Measurements from ENCODE around the gene TCERG1L.
"Not testable (repeated sequence)": the region's sequence is repeated elsewhere in the genome, so short reads cannot be mapped to it uniquely, and the experiment has no call there.

TCERG1L gene

GRCh38 chr10:131117416-131118212 is 193.9 kb downstream of the TCERG1L start:
- no peak for DNase-seq

DNA sequence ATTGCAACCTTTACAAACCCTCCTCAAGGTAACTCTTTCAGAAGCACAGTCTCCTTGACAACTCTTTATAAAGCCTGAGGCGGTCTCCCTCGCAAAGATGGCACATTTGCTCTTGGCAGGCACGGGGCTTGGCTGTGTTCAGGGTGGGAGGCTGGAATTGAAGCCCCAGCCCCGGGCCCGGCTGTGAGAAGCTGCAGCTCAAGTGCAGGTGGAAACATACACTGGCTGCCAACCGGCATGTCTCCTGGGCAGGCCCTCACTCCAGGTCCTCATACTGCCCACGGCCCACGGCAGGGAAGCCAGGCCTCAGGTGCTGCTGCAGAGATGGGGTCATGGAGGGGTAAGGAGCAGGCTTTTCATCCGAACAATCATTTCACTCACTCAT is 194.5 kb downstream of the TCERG1L start:
- DNase-seq = no peak

DNA sequence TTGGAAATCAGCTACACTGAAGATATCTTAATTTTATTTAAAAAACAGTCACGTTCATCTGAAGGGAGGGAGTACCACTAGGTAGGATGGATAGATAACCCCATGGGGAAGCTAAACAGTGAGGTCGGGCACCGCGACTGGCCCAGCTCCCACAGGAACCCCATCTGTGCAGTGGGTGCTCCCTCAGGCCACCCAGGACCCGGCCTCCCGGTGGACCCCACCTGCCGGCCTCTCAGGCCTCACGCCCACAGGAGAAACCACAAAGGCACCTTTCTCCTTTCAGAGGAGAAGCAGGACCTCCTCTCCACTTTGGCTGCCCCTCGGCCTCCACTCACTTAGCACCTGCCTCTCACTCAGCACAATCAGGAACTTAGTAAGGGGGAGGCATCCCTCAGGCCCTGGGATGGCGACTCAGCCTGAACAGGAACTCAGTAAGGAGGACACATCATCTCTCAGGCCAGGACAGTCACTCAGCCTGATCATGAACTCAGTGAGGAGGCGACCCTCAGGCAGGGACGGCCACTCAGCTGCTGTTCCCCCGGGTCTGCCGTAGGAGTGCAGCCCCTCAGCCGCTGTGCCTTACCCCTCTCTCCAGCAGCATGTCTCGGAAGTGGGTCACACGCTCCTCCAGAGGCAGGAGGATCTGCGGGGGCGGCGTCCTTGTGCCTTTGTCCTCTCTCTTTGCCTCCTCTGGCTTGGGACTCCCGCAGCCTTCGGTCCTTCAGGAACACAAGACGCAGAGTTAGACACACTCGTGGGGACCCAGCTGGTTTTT is 195.1 kb downstream of the TCERG1L start:
- DNase-seq = no peak

GRCh38 chr10:131115801-131116200 is 195.7 kb downstream of the TCERG1L start:
- DNase-seq = no peak

DNA sequence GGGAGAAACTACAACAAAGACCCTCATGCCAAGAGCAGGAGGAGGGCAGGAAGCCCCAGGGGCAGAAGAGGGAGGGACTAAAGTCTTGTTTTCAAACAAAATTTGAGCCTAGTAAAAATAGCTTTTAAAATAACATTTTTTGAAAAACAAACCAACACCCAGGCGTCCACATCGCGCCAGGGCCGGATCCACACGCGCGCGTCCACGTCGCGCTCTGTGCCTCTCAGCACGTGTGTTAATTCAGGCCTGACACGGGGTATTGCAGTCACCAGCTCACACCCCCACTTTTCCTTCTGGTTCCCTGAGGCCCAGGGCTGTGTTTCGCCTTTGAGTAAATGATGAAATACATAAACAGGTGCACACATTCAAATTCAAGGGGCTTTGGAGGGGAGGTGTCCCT is 196.2 kb downstream of the TCERG1L start:
- DNase-seq = no peak

DNA sequence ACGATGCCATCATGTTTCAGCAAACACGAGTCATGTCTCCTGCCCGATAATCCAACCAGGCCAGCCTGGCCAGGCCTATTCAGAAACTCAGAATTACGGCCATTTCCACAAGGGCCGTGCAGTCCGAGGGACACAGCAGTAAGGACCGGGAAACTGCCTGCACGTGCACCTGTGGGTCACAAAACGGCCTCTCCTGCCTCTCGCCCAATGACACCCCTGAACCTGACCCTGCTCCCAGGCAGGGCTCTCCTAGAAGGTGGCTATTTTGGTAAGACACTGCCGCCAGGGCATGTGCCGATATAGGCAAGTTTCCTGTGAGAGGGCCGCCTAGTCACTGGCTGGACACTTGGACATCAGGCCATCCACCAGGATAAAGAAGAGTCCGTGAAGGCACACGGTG is 196.7 kb downstream of the TCERG1L start:
- DNase-seq = no peak

GRCh38 chr10:131113709-131114291 is 197.7 kb downstream of the TCERG1L start:
- no peak for DNase-seq

- no peak for DNase-seq
Measured at GRCh38 chr10:131113165-131113564, 198.4 kb downstream of the TCERG1L start.

GRCh38 chr10:131112691-131113090 is 198.8 kb downstream of the TCERG1L start:
- DNase-seq = no peak

DNA sequence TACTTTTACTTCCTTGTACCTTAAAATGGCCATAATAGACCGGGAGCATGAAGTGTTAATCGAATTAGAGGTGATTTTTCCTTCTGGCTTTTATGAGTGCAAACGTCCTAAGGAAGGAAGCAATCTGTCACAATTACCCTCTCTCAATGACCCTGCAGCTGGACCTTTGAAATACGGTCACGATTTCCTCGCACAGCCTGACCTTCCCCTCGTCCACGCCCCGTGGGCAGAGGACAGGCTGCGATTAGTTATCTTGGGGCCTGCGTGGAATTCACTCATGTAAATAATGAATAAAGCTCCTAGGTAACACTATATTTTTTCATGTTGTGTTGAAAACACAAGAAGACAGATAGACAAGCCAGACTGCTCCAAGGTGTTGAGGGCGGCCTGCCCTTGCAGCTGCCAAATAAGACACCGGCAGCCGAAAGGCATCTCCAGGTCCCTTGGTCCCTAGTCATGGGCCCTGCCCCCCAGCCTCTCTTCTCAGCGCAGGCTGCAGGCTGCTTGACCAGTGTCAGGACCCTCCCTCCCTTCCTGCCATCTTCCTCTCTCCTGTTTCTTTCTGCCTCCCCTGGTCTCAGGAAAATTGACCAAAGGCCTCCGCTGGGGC is 199.9 kb downstream of the TCERG1L start:
- DNase-seq = no peak

GRCh38 chr10:131111007-131111406 is 200.5 kb downstream of the TCERG1L start:
- DNase-seq = no peak

DNA sequence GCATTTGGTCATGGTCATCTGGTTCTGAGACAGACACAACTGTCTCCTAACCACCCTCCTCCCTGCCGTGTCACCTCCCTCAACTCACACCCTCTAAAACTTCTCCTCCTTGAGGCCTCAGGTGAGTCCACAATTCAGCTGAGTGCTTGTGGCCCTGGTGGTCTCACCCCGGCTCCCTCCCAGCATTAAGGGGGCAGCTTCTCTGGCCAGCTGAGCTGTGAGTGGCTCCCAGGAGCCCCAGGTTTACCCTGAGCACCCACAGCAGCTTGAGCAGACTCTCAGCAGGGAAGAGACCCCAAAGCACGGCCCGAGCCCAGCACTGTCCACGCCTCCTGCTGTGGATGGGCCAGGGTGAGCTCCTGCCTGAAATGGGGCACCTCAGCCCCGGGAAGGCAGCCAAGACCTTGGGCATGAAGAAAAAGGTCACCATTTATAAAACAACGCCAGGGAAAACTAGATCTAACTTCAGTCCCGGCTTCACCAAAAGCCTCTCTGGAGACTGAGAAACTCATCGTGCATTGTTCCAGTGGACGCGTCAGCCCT is 201.2 kb downstream of the TCERG1L start:
- no peak for DNase-seq

GRCh38 chr10:131109726-131110125 is 201.8 kb downstream of the TCERG1L start:
- DNase-seq = no peak

GRCh38 chr10:131109291-131109690 is 202.2 kb downstream of the TCERG1L start:
- DNase-seq = no peak

DNA sequence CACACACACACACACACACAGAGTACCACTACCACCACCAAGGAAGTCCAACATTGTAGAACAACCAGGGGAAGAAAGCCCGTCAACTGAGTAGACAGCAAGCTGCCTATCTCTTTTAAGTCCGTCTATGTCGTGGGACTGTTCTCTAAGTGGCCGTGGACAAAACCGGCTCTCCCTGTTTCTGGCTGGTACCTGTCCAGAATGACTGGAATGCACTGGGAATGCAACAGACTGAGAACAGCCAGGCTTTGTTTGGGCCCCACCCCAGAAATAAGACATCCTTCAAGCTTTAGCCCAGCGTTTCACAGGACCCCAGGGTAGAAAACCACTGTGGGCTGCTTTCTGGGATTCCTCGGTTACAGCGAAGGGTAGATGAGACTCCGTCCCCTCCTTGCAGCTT is 203.6 kb downstream of the TCERG1L start:
- DNase-seq = no peak

DNA sequence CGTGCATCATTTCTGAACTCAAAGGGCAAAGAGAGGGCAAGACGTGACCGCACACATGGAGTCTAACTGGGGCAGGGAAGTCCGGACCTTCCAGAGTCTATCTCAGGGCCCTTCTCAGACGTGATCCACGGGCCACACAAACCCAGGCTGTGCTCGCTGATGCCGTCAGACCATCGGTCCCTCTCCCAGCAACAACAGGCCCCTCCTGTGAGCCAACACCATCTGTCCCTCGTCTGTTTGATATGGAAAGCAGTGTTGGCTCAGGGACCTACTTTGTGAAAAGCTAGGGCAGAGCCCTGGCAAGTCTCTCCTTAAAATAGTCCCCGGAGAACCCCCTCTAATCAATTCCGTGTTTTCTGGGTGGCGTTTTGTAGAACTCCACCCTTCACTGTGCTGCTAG is 208.8 kb downstream of the TCERG1L start:
- no peak for DNase-seq

DNA sequence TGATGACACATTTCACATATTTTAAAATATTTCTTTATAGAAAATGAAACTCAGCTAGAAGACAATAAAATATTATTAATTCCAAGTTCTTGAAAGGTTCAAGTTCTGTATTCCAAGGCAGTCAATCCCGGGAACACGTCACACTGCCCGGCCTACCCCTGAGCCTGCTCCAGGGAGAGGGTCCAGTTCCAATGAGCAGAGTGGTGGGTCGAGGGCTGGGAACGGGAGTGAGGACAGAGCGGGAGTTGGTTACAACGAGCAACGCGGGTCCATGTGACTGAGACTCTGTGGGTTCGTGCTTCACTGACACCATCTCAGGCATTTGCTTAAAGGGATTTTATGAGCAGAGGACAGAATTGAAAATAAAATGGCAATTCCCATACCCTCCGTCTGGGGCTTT is 209.4 kb downstream of the TCERG1L start:
- no peak for DNase-seq

- not testable (repeated sequence) for DNase-seq
Measured at GRCh38 chr10:131100418-131101410, 210.8 kb downstream of the TCERG1L start.

DNA sequence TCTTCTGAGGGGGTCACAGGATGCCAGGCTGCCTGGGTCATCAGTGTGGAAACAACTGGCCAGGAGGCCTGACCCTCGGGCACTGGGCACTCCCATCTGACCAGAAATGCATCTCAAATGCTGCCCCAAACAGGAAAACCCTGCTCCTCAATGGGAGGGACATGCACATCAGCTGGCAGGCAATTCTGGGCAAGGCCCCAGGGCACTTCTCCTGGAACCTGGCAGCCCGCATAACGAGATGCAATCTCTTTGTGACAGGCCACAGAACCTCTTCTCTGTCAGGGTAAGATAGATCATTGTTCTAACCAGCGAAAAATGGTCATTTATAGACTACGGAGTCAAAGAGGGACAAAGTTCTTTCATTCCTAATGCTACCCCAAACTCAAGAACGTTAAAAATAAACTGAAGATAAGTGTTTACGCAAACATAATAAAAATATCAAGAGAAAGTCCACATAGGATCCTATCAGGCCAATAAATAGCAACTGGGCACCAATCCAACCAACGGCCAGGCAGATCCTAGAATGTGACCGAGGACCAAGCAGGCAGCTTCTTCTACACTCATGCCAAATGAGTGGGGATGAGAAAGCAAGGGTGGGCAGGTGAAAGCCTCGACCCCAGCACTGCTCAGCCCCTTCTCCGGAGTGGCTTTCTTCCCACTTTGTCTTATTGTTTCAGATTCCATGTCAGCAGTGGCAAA is 212.3 kb downstream of the TCERG1L start:
- DNase-seq = no peak

DNA sequence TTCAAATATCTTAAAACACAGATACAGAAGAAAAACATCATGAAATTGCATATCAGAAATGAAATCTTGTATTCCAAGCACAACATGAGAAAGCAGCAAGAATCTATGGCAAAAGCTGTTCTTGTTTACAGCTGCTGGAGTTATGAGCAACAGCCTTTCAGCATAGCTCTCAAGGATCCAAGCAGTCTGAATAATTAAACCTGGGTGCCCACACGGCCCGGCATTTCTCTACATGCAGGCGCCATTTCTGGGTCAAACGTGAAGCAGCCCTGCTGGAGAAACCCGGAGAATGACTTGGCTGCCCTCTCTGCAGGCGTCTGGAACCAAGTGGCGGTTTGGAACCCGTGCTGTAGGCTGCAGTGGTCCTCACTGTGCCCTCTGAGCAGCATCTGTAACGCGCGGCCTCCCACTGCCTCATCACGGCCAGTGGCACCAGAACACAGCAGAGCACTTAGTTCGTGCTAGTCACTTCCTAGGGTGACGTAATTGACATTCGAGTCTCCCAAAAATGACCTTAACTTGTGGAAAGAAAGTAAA is 213.0 kb downstream of the TCERG1L start:
- no peak for DNase-seq

DNA sequence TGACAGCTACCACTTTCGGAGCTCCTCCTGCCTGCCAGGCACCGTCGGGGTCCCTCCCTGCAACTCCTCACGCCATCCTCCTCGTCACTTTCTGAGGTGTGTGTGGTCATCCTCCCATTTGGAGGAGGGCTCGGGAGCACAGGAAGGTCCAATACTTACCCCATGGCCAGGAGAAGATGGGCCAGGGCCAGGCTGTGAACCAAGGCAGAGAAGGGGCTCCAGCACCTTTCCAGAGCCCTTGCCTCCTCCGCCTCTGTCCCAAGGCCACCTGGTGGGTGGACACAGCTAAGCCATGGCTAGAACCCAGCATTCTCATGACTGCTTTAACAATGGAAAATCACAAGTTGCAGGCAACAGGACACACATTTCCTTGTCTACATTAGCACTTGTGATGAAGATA is 215.5 kb downstream of the TCERG1L start:
- DNase-seq = no peak
